ENCODE measurements around the gene CCNG2.

- TF ChIP-seq MAX (IDR thresholded peaks at IDR 0.05) (no peak), GABPA (IDR thresholded peaks at IDR 0.05 in 1 of 2, conservative IDR thresholded peaks at IDR 0.05 in 1 of 2) (no peak), SP1 (IDR thresholded peaks at IDR 0.05) (no peak), TAF1 (conservative IDR thresholded peaks at IDR 0.05) (no peak), EGR1 (IDR thresholded peaks at IDR 0.05; ENCODE audit: low read depth in 2 of 2) (no peak), RAD21 (IDR thresholded peaks at IDR 0.05) (no peak), NR2F2 (IDR thresholded peaks at IDR 0.05) (no peak), YY1 (IDR thresholded peaks at IDR 0.05) (no peak), HNF4A (conservative IDR thresholded peaks at IDR 0.05) (no peak), JUND (IDR thresholded peaks at IDR 0.05) (no peak)
- TF ChIP-seq, protein P1, sequence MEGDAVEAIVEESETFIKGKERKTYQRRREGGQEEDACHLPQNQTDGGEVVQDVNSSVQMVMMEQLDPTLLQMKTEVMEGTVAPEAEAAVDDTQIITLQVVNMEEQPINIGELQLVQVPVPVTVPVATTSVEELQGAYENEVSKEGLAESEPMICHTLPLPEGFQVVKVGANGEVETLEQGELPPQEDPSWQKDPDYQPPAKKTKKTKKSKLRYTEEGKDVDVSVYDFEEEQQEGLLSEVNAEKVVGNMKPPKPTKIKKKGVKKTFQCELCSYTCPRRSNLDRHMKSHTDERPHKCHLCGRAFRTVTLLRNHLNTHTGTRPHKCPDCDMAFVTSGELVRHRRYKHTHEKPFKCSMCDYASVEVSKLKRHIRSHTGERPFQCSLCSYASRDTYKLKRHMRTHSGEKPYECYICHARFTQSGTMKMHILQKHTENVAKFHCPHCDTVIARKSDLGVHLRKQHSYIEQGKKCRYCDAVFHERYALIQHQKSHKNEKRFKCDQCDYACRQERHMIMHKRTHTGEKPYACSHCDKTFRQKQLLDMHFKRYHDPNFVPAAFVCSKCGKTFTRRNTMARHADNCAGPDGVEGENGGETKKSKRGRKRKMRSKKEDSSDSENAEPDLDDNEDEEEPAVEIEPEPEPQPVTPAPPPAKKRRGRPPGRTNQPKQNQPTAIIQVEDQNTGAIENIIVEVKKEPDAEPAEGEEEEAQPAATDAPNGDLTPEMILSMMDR (IDR thresholded peaks at IDR 0.05; ENCODE audit: low read depth, low read length, missing input control) = no peak
- TF ChIP-seq, protein P2, sequence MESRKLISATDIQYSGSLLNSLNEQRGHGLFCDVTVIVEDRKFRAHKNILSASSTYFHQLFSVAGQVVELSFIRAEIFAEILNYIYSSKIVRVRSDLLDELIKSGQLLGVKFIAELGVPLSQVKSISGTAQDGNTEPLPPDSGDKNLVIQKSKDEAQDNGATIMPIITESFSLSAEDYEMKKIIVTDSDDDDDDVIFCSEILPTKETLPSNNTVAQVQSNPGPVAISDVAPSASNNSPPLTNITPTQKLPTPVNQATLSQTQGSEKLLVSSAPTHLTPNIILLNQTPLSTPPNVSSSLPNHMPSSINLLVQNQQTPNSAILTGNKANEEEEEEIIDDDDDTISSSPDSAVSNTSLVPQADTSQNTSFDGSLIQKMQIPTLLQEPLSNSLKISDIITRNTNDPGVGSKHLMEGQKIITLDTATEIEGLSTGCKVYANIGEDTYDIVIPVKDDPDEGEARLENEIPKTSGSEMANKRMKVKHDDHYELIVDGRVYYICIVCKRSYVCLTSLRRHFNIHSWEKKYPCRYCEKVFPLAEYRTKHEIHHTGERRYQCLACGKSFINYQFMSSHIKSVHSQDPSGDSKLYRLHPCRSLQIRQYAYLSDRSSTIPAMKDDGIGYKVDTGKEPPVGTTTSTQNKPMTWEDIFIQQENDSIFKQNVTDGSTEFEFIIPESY (IDR thresholded peaks at IDR 0.05) = no peak
- TF ChIP-seq, protein P3, sequence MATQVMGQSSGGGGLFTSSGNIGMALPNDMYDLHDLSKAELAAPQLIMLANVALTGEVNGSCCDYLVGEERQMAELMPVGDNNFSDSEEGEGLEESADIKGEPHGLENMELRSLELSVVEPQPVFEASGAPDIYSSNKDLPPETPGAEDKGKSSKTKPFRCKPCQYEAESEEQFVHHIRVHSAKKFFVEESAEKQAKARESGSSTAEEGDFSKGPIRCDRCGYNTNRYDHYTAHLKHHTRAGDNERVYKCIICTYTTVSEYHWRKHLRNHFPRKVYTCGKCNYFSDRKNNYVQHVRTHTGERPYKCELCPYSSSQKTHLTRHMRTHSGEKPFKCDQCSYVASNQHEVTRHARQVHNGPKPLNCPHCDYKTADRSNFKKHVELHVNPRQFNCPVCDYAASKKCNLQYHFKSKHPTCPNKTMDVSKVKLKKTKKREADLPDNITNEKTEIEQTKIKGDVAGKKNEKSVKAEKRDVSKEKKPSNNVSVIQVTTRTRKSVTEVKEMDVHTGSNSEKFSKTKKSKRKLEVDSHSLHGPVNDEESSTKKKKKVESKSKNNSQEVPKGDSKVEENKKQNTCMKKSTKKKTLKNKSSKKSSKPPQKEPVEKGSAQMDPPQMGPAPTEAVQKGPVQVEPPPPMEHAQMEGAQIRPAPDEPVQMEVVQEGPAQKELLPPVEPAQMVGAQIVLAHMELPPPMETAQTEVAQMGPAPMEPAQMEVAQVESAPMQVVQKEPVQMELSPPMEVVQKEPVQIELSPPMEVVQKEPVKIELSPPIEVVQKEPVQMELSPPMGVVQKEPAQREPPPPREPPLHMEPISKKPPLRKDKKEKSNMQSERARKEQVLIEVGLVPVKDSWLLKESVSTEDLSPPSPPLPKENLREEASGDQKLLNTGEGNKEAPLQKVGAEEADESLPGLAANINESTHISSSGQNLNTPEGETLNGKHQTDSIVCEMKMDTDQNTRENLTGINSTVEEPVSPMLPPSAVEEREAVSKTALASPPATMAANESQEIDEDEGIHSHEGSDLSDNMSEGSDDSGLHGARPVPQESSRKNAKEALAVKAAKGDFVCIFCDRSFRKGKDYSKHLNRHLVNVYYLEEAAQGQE (IDR thresholded peaks at IDR 0.05) = no peak
- TF ChIP-seq, protein P4, sequence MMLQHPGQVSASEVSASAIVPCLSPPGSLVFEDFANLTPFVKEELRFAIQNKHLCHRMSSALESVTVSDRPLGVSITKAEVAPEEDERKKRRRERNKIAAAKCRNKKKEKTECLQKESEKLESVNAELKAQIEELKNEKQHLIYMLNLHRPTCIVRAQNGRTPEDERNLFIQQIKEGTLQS (IDR thresholded peaks at IDR 0.05) = no peak
These were observed 39.9 kb downstream of the CCNG2 start for GRCh38 chr4:77196866-77197265.
